HepG2 (cell line): ENCODE data around the gene P2RX3. TPM values are rescaled to one million over a fixed set of nuclear protein-coding genes. Genes with fewer than 3 reads are reported as not detected.

Experiments
- FOSL2 ChIP-seq: sonication (generic); formaldehyde crosslinking; IDR thresholded peaks from 2 replicates; pipeline ENCODE4 v1.4.0; 2020; ENCODE audit warnings: missing genetic modification reagents
- HOXA9 ChIP-seq: sonication (generic); formaldehyde crosslinking; IDR thresholded peaks from 2 replicates; pipeline ENCODE4 v1.8.1; 2022; ENCODE audit warnings: missing genetic modification reagents, mild to moderate bottlenecking, moderate library complexity, borderline replicate concordance
- JUNB ChIP-seq: sonication (generic); formaldehyde crosslinking; IDR thresholded peaks from 2 replicates; pipeline ENCODE4 v1.8.0; 2022; ENCODE audit warnings: missing genetic modification reagents, mild to moderate bottlenecking, borderline replicate concordance
- KAT2B ChIP-seq: fragments of 150-350 bp; IDR thresholded peaks from 2 replicates; pipeline ENCODE4 v1.6.1; 2014; ENCODE audit warnings: low read depth, low read length, borderline replicate concordance
- MTF2 ChIP-seq: sonication (generic); formaldehyde crosslinking; IDR thresholded peaks from 2 replicates; pipeline ENCODE4 v1.5.0; 2020; ENCODE audit warnings: missing genetic modification reagents, borderline replicate concordance
- SIX1 ChIP-seq: sonication (generic); formaldehyde crosslinking; IDR thresholded peaks from 2 replicates; pipeline ENCODE4 v1.4.0; 2020; ENCODE audit warnings: missing genetic modification reagents, borderline replicate concordance
- ZNF431 ChIP-seq: sonication (generic); formaldehyde crosslinking; IDR thresholded peaks from 2 replicates; pipeline ENCODE4 v1.9.0; 2022; ENCODE audit warnings: missing genetic modification reagents, low read depth, mild to moderate bottlenecking, borderline replicate concordance
- ZNF597 ChIP-seq: sonication (generic); formaldehyde crosslinking; IDR thresholded peaks from 2 replicates; pipeline ENCODE4 v1.5.0; 2020; ENCODE audit warnings: missing genetic modification reagents
- ZSCAN30 ChIP-seq: sonication (generic); formaldehyde crosslinking; IDR thresholded peaks from 2 replicates; pipeline ENCODE4 v1.5.0; 2020; ENCODE audit warnings: mild to moderate bottlenecking, missing genetic modification reagents
- polyA plus RNA-seq, 8 experiments: library from polyadenylated mRNA; depleted of rRNA in 3 of 8; stranded (reverse) in 7 of 8; unstranded in 1 of 8; fragments of >200 nt; fragmentation: Illumina TruSeq in 4 of 8; extraction: Trizol in 4 of 8; gene quantifications; 2 replicates each; pipeline versions ENCODE4 v1.2.1 to v1.2.3, GENCODE V29; 2011 to 2016; ENCODE audit warnings: low read depth in 4 of 8, missing spikeins in 1 of 8, mixed read lengths in 1 of 8; ENCODE audit not compliant: insufficient read depth in 1 of 8
- total RNA-seq, 5 experiments: library from RNA; depleted of rRNA; stranded (reverse); fragments of >200 nt; fragmentation: Illumina TruSeq; extraction: Trizol; gene quantifications; 2 replicates each; pipeline ENCODE4 v1.2.3, GENCODE V29; 2016; ENCODE audit warnings: low read depth in 1 of 5
- TF ChIP-seq, protein P1 (sequence below): sonication (generic); formaldehyde crosslinking; IDR thresholded peaks from 2 replicates; pipeline ENCODE4 v1.5.0; 2020; ENCODE audit warnings: mild to moderate bottlenecking, missing genetic modification reagents, borderline replicate concordance
- TF ChIP-seq, protein P2 (sequence below): sonication (generic); formaldehyde crosslinking; IDR thresholded peaks from 2 replicates; pipeline ENCODE4 v1.4.0; 2020; ENCODE audit warnings: mild to moderate bottlenecking, missing genetic modification reagents
- TF ChIP-seq, protein P3 (sequence below): IDR thresholded peaks from 2 replicates; pipeline ENCODE4 v1.6.1; 2016; ENCODE audit warnings: missing biosample characterization, missing genetic modification reagents, low read depth
- TF ChIP-seq, protein P4 (sequence below): sonication (generic); formaldehyde crosslinking; IDR thresholded peaks from 2 replicates; pipeline ENCODE4 v1.4.0; 2020; ENCODE audit warnings: missing genetic modification reagents, borderline replicate concordance
- TF ChIP-seq, protein P5 (sequence below): IDR thresholded peaks from 2 replicates; pipeline ENCODE4 v1.6.1; 2016; ENCODE audit warnings: missing genetic modification reagents, missing compliant biosample characterization

P2RX3 gene
- total and polyA plus RNA-seq, 2 of the 13 experiments (the other 11 are each of a cell fraction or from before 2014, with no cell fraction given), result 0.08 TPM; not detected in 1

DNA sequence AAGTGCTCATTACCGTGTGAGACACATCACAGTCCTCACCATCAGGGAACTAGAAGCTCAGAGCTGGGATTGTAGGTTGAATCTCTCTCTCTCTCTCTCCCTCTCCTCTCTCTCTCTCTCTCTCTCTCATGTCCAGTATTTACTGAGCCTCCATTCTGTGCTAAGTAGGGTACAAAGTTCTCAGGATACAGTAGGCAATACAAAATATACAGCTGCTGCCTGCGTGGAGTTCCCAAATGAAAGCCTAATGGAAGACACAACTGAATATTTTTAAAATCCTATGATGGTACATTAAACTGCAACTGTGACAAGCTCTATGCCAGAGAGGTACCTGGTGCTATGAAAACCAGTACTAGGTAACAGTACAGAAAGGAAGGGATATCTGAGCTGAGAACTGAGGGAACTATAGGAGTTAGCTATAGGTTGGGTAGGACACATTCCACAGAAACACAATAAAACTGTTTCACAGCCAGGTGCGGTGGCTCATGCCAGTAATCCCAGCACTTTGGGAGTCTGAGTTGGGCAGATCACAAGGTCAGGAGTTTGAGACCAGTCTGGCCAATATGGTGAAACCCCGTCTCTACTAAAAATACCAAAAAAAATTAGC lies 61.9 kb downstream of the P2RX3 start (continued):
- TF ChIP-seq, protein P1, sequence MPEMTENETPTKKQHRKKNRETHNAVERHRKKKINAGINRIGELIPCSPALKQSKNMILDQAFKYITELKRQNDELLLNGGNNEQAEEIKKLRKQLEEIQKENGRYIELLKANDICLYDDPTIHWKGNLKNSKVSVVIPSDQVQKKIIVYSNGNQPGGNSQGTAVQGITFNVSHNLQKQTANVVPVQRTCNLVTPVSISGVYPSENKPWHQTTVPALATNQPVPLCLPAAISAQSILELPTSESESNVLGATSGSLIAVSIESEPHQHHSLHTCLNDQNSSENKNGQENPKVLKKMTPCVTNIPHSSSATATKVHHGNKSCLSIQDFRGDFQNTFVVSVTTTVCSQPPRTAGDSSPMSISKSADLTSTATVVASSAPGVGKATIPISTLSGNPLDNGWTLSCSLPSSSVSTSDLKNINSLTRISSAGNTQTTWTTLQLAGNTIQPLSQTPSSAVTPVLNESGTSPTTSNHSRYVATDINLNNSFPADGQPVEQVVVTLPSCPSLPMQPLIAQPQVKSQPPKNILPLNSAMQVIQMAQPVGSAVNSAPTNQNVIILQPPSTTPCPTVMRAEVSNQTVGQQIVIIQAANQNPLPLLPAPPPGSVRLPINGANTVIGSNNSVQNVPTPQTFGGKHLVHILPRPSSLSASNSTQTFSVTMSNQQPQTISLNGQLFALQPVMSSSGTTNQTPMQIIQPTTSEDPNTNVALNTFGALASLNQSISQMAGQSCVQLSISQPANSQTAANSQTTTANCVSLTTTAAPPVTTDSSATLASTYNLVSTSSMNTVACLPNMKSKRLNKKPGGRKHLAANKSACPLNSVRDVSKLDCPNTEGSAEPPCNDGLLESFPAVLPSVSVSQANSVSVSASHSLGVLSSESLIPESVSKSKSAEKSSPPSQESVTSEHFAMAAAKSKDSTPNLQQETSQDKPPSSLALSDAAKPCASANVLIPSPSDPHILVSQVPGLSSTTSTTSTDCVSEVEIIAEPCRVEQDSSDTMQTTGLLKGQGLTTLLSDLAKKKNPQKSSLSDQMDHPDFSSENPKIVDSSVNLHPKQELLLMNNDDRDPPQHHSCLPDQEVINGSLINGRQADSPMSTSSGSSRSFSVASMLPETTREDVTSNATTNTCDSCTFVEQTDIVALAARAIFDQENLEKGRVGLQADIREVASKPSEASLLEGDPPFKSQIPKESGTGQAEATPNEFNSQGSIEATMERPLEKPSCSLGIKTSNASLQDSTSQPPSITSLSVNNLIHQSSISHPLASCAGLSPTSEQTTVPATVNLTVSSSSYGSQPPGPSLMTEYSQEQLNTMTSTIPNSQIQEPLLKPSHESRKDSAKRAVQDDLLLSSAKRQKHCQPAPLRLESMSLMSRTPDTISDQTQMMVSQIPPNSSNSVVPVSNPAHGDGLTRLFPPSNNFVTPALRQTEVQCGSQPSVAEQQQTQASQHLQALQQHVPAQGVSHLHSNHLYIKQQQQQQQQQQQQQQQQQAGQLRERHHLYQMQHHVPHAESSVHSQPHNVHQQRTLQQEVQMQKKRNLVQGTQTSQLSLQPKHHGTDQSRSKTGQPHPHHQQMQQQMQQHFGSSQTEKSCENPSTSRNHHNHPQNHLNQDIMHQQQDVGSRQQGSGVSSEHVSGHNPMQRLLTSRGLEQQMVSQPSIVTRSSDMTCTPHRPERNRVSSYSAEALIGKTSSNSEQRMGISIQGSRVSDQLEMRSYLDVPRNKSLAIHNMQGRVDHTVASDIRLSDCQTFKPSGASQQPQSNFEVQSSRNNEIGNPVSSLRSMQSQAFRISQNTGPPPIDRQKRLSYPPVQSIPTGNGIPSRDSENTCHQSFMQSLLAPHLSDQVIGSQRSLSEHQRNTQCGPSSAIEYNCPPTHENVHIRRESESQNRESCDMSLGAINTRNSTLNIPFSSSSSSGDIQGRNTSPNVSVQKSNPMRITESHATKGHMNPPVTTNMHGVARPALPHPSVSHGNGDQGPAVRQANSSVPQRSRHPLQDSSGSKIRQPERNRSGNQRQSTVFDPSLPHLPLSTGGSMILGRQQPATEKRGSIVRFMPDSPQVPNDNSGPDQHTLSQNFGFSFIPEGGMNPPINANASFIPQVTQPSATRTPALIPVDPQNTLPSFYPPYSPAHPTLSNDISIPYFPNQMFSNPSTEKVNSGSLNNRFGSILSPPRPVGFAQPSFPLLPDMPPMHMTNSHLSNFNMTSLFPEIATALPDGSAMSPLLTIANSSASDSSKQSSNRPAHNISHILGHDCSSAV (CRISPR knock-in tag), result no peak
- no peak for TF ChIP-seq JUNB
- TF ChIP-seq, protein P2, sequence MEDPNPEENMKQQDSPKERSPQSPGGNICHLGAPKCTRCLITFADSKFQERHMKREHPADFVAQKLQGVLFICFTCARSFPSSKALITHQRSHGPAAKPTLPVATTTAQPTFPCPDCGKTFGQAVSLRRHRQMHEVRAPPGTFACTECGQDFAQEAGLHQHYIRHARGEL (CRISPR knock-in tag), result no peak
- TF ChIP-seq, protein P3, sequence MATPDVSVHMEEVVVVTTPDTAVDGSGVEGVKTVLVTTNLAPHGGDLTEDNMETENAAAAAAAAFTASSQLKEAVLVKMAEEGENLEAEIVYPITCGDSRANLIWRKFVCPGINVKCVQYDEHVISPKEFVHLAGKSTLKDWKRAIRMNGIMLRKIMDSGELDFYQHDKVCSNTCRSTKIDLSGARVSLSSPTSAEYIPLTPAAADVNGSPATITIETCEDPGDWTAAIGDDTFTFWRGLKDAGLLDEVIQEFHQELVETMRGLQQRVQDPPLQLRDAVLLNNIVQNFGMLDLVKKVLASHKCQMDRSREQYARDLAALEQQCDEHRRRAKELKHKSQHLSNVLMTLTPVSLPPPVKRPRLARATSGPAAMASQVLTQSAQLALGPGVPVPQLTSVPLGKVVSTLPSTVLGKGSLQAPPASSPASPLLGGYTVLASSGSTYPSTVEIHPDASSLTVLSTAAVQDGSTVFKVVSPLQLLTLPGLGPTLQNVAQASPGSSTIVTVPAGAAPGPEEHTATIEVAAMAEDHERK, result no peak
- no peak for TF ChIP-seq ZNF597 (CRISPR knock-in tag)
- TF ChIP-seq MTF2 (CRISPR knock-in tag), result no peak
- TF ChIP-seq HOXA9, result no peak
- no peak for TF ChIP-seq SIX1 (CRISPR knock-in tag)
- TF ChIP-seq FOSL2 (CRISPR knock-in tag), result no peak
- no peak for TF ChIP-seq KAT2B
- TF ChIP-seq, protein P4, sequence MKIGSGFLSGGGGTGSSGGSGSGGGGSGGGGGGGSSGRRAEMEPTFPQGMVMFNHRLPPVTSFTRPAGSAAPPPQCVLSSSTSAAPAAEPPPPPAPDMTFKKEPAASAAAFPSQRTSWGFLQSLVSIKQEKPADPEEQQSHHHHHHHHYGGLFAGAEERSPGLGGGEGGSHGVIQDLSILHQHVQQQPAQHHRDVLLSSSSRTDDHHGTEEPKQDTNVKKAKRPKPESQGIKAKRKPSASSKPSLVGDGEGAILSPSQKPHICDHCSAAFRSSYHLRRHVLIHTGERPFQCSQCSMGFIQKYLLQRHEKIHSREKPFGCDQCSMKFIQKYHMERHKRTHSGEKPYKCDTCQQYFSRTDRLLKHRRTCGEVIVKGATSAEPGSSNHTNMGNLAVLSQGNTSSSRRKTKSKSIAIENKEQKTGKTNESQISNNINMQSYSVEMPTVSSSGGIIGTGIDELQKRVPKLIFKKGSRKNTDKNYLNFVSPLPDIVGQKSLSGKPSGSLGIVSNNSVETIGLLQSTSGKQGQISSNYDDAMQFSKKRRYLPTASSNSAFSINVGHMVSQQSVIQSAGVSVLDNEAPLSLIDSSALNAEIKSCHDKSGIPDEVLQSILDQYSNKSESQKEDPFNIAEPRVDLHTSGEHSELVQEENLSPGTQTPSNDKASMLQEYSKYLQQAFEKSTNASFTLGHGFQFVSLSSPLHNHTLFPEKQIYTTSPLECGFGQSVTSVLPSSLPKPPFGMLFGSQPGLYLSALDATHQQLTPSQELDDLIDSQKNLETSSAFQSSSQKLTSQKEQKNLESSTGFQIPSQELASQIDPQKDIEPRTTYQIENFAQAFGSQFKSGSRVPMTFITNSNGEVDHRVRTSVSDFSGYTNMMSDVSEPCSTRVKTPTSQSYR (CRISPR knock-in tag), result 0 out of 2 replicates have a peak, but pooled peaks have one; percentile 24
- TF ChIP-seq ZSCAN30 (CRISPR knock-in tag), result no peak
- no peak for TF ChIP-seq ZNF431
- TF ChIP-seq, protein P5, sequence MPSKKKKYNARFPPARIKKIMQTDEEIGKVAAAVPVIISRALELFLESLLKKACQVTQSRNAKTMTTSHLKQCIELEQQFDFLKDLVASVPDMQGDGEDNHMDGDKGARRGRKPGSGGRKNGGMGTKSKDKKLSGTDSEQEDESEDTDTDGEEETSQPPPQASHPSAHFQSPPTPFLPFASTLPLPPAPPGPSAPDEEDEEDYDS (CRISPR knock-in tag), result no peak
